Measurements from ENCODE around the gene KAT7. TPM values are rescaled to one million over a fixed set of nuclear protein-coding genes. Genes with fewer than 3 reads are reported as not detected.
"Not testable (repeated sequence)": the region's sequence is repeated elsewhere in the genome, so short reads cannot be mapped to it uniquely, and the experiment has no call there.

KAT7 gene
- total RNA-seq, 2 donors from 2014 or later = 75.8 to 98.5 TPM

DNA sequence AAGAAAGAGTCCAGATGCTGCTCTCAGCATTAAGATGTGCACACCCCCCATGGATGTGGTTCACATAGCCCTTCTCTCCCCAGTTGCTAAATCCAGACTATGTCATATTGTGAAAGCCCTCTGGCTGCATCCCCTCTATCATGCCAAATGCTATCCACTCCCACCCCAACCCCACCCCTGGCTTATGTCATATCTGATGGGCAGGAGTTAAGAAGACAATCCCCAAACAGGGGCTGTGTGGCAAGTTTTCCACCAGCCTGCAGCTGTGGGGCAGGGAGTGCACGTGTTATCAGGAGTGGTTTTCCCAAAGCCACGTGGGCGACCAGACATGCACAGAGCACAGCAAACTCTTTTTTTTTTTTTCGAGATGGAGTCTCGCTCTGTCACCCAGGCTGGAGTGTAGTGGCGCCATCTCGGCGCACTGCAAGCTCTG, 34.5 kb upstream of the KAT7 start:
- H3K36me3 Mint-ChIP-seq = no peaks in the 10 kb centered on the region
- no peaks in the 10 kb centered on the region for H3K27me3 Mint-ChIP-seq
- peak overlapping the region; percentile 12 for H3K4me3 Mint-ChIP-seq
- no peaks in the 10 kb centered on the region for H3K9me3 Mint-ChIP-seq
- DNase-seq (ENCODE audit: low spot score) (no peak), ATAC-seq (no peak)
- H3K4me1 Mint-ChIP-seq (ENCODE audit: low read depth in 2 of 2) = peaks cover 50 to 60% of the 10 kb centered on the region in 2 donors
- H3K27ac Mint-ChIP-seq = peak overlapping the region; percentile 50 to 91

DNA sequence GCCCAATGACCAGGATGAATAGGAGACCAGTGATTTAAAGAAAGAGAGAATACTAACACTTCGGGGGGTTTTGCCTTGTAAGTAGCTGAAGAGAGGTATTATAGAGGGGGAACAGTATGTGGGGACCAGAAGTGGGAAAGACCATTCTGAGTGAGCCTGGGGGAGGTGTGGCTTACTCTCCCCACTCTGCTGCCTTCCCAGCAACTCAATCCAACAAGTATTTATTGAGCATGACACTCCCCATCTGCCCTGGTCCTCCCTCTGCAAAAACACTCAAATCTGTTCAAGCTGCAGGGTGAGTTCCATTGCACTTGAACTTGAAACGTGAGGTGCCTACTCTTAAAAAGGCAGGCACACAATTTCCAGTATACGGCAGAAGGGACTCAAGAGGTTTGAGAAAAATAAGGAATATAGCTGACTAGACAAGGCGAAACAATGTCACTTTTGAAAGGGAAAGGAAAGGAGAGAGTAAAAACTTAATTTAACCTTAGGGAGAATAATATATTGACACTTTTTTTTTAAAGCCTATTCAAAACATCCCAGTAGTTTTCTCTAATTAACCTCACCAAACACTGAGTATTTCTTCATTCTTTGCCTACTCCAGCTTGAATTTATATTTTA, 32.7 kb upstream of the KAT7 start:
- Mint-ChIP-seq H3K27me3 (no peaks in the 10 kb centered on the region), H3K36me3 (no peaks in the 10 kb centered on the region), H3K27ac (peak overlapping the region; percentile 54 to 91), H3K4me3 (peak overlapping the region; percentile 61), H3K9me3 (no peaks in the 10 kb centered on the region), H3K4me1 (ENCODE audit: low read depth in 2 of 2) (peaks cover 56 to 66% of the 10 kb centered on the region in 2 donors)
- ATAC-seq (peak in 1 of 2 donors; percentile 3), DNase-seq (ENCODE audit: low spot score) (no peak)

DNA sequence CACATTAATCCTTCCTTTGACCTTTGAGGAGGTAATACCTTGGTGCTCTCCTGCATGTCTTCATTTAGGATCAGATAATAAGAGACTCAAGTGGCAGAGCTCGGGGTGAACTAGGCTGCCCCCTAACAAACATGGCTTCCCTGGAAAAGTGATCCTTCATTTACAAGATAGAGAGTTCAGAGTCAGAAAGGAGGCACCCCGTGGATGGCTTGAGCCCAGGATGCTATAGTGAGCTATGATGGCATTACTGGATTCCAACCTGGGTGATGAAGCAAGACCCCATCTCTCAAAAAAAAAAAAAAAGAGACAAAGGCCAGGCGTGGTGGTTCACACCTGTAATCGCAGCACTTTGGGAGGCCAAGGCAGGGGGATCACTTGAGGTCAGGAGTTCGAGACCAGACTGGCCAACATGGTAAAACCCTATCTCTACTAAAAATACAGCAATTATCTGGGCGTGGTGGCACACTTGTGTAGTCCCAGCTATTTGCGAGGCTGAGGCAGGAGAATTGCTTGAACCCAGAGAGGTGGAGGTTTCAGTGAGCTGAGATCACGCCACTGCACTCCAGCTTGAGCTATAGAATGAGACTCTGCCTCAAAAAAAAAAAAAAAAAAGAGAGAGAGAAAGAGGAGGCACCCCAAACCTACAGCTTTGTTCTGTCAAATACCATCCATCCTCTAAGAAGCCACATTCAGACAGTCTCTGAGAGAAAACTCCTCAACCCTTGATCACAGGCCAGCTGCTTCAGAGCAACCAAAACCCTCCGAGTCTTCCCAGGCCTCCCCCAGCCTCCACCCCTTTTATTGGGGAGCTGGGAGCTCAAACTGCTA, 31.9 kb upstream of the KAT7 start:
- Mint-ChIP-seq H3K27me3 (no peaks in the 10 kb centered on the region), H3K9me3 (no peaks in the 10 kb centered on the region), H3K4me1 (ENCODE audit: low read depth in 2 of 2) (peaks cover 62 to 72% of the 10 kb centered on the region in 2 donors), H3K27ac (peak overlapping the region; percentile 54 to 91), H3K36me3 (no peaks in the 10 kb centered on the region), H3K4me3 (peak overlapping the region; percentile 20)
- ATAC-seq (no peak), DNase-seq (ENCODE audit: low spot score) (no peak)

DNA sequence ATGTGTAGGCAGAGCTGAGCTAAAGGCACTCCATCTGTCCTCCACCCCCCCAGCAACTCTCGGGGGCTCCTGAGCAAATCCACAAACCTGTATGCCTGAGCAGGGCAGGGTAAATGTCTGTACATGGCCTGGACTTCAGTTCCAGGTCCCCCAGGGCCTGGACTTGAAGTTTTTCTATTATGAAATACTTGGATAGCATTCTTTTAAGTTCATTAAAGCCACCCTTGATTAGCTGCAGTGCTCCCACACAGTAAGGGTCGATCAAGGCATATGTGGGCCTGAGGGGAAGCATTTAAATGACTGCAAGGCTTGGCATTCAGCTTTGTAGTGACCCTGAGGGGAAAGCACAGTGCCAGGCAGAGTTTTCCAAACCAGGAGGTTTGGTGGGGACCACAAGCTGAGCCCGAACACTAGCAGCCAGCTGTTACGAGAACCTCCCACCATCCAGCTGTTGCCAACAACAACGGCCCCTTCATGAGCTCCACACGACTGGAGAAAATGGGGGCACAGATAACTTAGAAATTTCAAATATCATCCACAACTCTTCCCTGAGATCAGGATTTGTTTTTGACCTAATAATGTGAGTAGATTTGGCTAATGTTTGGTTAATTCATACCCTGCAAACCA, 31.2 kb upstream of the KAT7 start:
- Mint-ChIP-seq H3K27me3 (no peaks in the 10 kb centered on the region), H3K27ac (peak overlapping the region; percentile 54 to 91), H3K36me3 (no peaks in the 10 kb centered on the region), H3K9me3 (no peaks in the 10 kb centered on the region), H3K4me1 (ENCODE audit: low read depth in 2 of 2) (peaks cover 67 to 75% of the 10 kb centered on the region in 2 donors), H3K4me3 (no peak overlapping the region)
- no peak for ATAC-seq
- no peak for DNase-seq (ENCODE audit: low spot score)

DNA sequence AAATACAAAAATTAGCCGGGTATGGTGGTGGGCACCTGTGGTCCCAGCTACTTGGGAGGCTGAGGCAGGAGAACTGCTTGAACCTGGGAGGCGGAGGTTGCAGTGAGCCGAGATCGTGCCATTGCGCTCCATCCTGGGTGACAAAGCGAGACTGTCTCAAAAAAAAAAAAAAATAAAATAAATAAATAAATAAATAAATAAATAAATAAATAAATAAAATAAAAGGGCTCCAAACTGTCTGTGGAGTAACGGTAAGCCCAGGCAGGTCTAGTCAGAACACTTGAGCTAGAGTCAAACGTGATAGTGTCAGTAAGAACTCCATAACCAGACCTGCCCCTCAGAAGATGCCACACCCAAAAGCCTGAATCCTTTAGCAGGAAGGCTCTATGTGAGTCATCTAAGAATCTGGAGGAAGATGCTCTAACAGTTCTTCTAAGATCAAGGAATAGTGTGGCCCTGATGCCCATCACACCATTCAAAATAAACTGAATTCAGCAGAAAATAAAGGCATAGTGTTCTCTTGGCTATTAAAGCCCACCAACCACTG, 29.9 kb upstream of the KAT7 start:
- Mint-ChIP-seq H3K4me3 (peak overlapping the region; percentile 57), H3K27ac (peak overlapping the region; percentile 85 to 91), H3K4me1 (ENCODE audit: low read depth in 2 of 2) (peaks cover 74 to 82% of the 10 kb centered on the region in 2 donors)
- not testable (repeated sequence) for DNase-seq (ENCODE audit: low spot score); ATAC-seq; H3K27me3 Mint-ChIP-seq; H3K9me3 Mint-ChIP-seq; H3K36me3 Mint-ChIP-seq

- Mint-ChIP-seq H3K36me3 (no peaks in the 10 kb centered on the region), H3K4me3 (peak overlapping the region; percentile 72), H3K27ac (peak overlapping the region; percentile 85 to 91), H3K4me1 (ENCODE audit: low read depth in 2 of 2) (peaks cover 76 to 80% of the 10 kb centered on the region in 2 donors), H3K9me3 (no peaks in the 10 kb centered on the region), H3K27me3 (no peaks in the 10 kb centered on the region)
- ATAC-seq (no peak), DNase-seq (ENCODE audit: low spot score) (no peak)
Measured at GRCh38 chr17:49759203-49759602, 29.3 kb upstream of the KAT7 start.

DNA sequence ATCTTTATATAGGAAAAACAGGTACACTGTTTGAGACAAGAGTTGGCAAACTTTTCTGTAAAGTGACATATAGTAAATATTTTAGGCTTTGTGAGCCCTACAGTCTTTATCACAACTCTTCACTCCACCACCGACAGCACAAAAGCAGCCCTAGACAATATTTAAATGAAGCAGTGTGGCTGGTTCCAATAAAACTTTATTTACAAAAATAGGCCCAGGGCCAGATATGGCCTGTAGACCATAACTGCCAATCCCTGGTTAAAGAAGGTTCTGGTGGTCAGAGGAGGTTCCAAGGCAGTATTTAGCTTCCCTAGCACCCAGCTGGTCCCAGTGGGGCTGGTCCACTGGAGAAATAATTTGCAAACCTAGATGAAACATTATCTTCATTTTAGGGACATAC, 28.2 kb upstream of the KAT7 start:
- Mint-ChIP-seq H3K36me3 (no peaks in the 10 kb centered on the region), H3K27me3 (no peaks in the 10 kb centered on the region), H3K4me3 (peak overlapping the region; percentile 72), H3K9me3 (no peaks in the 10 kb centered on the region), H3K4me1 (ENCODE audit: low read depth in 2 of 2) (peaks cover 80 to 81% of the 10 kb centered on the region in 2 donors), H3K27ac (peak overlapping the region; percentile 85 to 91)
- ATAC-seq (no peak), DNase-seq (ENCODE audit: low spot score) (no peak)

- Mint-ChIP-seq H3K9me3 (no peaks in the 10 kb centered on the region), H3K36me3 (no peaks in the 10 kb centered on the region), H3K4me1 (ENCODE audit: low read depth in 2 of 2) (peaks cover 72 to 73% of the 10 kb centered on the region in 2 donors), H3K27me3 (no peaks in the 10 kb centered on the region), H3K4me3 (peak overlapping the region; percentile 72), H3K27ac (peak overlapping the region; percentile 85 to 91)
- ATAC-seq = no peak
- no peak for DNase-seq (ENCODE audit: low spot score)
Measured at GRCh38 chr17:49760932-49761558, 27.4 kb upstream of the KAT7 start.

DNA sequence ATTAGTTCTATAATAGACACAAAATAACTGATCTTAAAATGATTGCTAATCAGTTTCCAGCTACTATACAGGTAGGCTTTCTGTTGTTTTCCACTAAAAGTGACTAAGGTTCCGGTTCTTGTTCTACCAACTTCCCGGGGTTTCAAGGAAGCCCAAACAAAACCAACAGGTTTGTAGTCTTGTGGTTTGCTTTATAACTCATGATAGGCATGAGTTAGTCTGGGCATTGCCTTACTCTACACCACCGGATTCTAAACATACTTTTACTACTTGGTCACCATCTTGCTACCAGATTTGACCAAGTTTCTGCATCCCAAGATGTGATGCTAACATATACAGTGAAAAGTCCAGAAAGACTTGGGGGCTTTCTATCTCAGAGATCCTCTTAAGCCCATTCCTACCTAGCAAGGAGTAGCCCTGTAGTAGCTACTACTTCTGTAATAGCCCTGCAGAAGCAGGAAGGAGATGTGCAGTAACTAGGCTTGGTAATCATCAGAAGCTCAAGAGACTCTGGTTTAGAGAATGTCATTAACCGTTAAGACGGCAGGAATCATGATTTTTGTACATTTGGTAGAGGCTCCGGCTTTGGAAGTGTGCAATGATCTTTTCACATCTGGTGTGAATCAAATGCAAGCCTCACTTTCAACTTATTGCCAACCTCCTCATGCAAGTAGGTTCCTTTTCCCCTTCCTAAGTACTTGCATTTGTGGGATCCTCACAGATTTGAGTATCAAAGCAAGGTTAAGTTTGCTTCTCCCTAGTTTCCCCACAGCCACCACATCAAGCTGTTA, 26.1 kb upstream of the KAT7 start:
- Mint-ChIP-seq H3K36me3 (no peaks in the 10 kb centered on the region), H3K27me3 (no peaks in the 10 kb centered on the region), H3K9me3 (no peaks in the 10 kb centered on the region), H3K27ac (peak overlapping the region; percentile 85 to 91), H3K4me1 (ENCODE audit: low read depth in 2 of 2) (peaks cover 62 to 63% of the 10 kb centered on the region in 2 donors), H3K4me3 (peak overlapping the region; percentile 92)
- DNase-seq (ENCODE audit: low spot score) = no peak
- no peak for ATAC-seq

GRCh38 chr17:49763735-49764558, 24.5 kb upstream of the KAT7 start, which contains the start of gene FAM117A:
Gene FAM117A (minus strand): TSS chr17:49764131. CDS start chr17:49764087, 44 bp downstream.
- H3K4me3 Mint-ChIP-seq = peak within 1 kb of the TSS; percentile 92
- peak within 1 kb of the TSS; percentile 85 to 91 for H3K27ac Mint-ChIP-seq
- no peaks in the 10 kb centered on the region for H3K36me3 Mint-ChIP-seq
- ATAC-seq = peak; percentile 96
- H3K27me3 Mint-ChIP-seq = no peaks in the 10 kb centered on the region
- peak; percentile 96 for DNase-seq (ENCODE audit: low spot score)
- H3K4me1 Mint-ChIP-seq (ENCODE audit: low read depth in 2 of 2) = peaks cover 52 to 53% of the 10 kb centered on the region in 2 donors
- H3K9me3 Mint-ChIP-seq = no peaks in the 10 kb centered on the region

DNA sequence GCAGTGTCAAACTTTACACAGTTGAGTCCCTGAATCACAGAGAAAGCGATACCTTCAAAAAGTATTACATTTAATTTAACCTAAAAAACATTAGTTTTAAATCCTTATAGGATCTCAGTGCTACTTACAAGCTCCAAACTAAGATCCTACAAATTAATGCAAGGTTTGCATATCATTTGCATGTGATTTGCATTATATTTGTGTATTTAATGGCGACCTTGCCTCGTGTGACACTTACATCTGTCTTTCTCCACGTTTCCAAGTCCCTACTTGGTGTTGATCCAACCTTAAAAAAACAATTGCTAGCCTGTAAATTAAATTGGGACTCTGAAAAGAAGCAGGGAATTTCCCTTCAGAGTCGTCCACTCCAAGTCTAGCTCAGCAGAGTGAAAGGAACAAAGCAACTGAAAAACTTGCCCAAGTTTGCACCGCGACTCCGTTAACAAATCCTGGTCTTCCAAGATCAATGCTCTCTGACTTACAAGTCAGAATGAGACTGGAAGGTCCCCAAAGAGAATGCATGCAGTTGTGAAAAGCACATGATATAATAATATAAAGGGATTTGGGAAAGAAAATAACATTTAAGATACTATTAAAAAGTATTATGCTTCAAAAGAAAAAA, 23.8 kb upstream of the KAT7 start:
- H3K4me3 Mint-ChIP-seq = peak overlapping the region; percentile 92
- DNase-seq (ENCODE audit: low spot score) = no peak
- H3K36me3 Mint-ChIP-seq = no peaks in the 10 kb centered on the region
- ATAC-seq = no peak
- peaks cover 45% of the 10 kb centered on the region in 2 donors for H3K4me1 Mint-ChIP-seq (ENCODE audit: low read depth in 2 of 2)
- peak overlapping the region; percentile 85 to 91 for H3K27ac Mint-ChIP-seq
- H3K9me3 Mint-ChIP-seq = no peaks in the 10 kb centered on the region
- no peaks in the 10 kb centered on the region for H3K27me3 Mint-ChIP-seq
